ENCODE results near the gene SIGLECL1. TPM values are rescaled to one million over a fixed set of nuclear protein-coding genes. Genes with fewer than 3 reads are reported as not detected.

Gene SIGLECL1
- total RNA-seq, 1 donor from 2014 or later = not detected

DNA sequence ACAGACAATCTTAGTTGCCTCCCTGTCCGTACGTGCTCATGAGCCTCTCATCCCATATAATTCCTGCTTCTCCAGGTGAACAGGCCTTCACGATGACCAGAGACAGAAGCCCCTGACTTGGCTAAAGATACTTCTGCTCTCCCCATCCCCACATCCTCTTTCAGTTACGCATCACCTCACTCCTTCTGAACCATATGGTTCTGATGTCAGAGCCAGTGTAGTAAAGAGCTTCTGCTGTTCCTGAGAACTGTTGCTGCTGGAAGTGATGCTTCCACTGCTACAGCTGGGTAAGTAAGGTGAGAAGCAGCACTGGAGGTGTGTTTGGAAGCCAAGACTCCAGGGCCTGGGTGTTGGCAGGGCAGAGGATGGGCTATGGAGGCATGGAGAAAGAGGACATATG lies 12.9 kb downstream of the SIGLECL1 start:
- Histone ChIP-seq H3K27me3 (ENCODE audit: low read depth) (peaks cover 81% of the 10 kb centered on the region), H3K36me3 (no peaks in the 10 kb centered on the region), H3K4me3 (no peak overlapping the region), H3K9me3 (replicated peaks) (no peaks in the 10 kb centered on the region), H3K4me1 (no peaks in the 10 kb centered on the region), H3K27ac (replicated peaks) (no peak overlapping the region)
- TF ChIP-seq CTCF (IDR thresholded peaks at IDR 0.05; ENCODE audit: borderline replicate concordance) = no peak
- DNase-seq = no peak
- intact Hi-C loops (cut with micrococcal nuclease) = no loop called here

- Histone ChIP-seq H3K36me3 (no peaks in the 10 kb centered on the region), H3K9me3 (replicated peaks) (no peaks in the 10 kb centered on the region), H3K4me1 (no peaks in the 10 kb centered on the region), H3K4me3 (no peak overlapping the region), H3K27me3 (ENCODE audit: low read depth) (peaks cover 64% of the 10 kb centered on the region), H3K27ac (replicated peaks) (no peak overlapping the region)
- TF ChIP-seq CTCF (IDR thresholded peaks at IDR 0.05; ENCODE audit: borderline replicate concordance) = no peak
- intact Hi-C loops (cut with micrococcal nuclease) = no loop called here
- peak; percentile 17 for DNase-seq
Measured at GRCh38 chr19:51271067-51271466, 20.2 kb downstream of the SIGLECL1 start.

- TF ChIP-seq CTCF (IDR thresholded peaks at IDR 0.05; ENCODE audit: borderline replicate concordance) = no peak
- Histone ChIP-seq H3K27me3 (ENCODE audit: low read depth) (peaks cover 65% of the 10 kb centered on the region), H3K4me1 (no peaks in the 10 kb centered on the region), H3K36me3 (no peaks in the 10 kb centered on the region), H3K4me3 (no peak overlapping the region), H3K27ac (replicated peaks) (no peak overlapping the region), H3K9me3 (replicated peaks) (no peaks in the 10 kb centered on the region)
- intact Hi-C loops (cut with micrococcal nuclease) = no loop called here
- DNase-seq = no peak
Measured at GRCh38 chr19:51272183-51272810, 21.4 kb downstream of the SIGLECL1 start.

- no peak for TF ChIP-seq CTCF (IDR thresholded peaks at IDR 0.05; ENCODE audit: borderline replicate concordance)
- H3K27me3 ChIP-seq (ENCODE audit: low read depth) = peaks cover 66% of the 10 kb centered on the region
Measured at GRCh38 chr19:51274049-51274770, 23.3 kb downstream of the SIGLECL1 start.

DNA sequence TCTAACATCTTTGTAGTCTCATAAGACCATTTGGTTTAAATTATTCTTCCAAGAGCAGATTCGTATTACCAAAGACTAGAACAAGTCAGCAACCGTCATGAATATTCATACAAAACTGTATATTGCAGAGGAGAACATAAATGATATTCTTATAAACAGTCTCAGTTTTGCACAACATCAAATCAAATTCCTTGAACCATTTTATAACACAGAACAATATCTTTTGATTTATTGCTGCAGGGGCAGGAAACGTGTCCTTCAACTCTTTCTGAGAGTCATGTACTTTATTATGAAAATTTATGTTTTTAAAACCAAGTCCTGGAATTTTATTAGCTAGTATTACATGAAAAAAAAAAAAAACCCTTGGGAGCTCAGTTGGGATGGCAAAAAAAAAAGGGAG lies 26.2 kb downstream of the SIGLECL1 start:
- no peak for TF ChIP-seq CTCF (IDR thresholded peaks at IDR 0.05; ENCODE audit: borderline replicate concordance)
- Histone ChIP-seq H3K9me3 (replicated peaks) (no peaks in the 10 kb centered on the region), H3K4me1 (no peaks in the 10 kb centered on the region), H3K27ac (replicated peaks) (no peak overlapping the region), H3K36me3 (no peaks in the 10 kb centered on the region), H3K4me3 (no peak overlapping the region), H3K27me3 (ENCODE audit: low read depth) (peaks cover 66% of the 10 kb centered on the region)
- intact Hi-C loops (cut with micrococcal nuclease) = no loop called here
- no peak for DNase-seq

More at GRCh38 chr19:51274049-51274770, 23.3 kb downstream of the SIGLECL1 start:
- Histone ChIP-seq H3K4me1 (no peaks in the 10 kb centered on the region), H3K4me3 (no peak overlapping the region), H3K9me3 (replicated peaks) (no peaks in the 10 kb centered on the region), H3K36me3 (no peaks in the 10 kb centered on the region), H3K27ac (replicated peaks) (no peak overlapping the region)
- DNase-seq = no peak
- intact Hi-C loops (cut with micrococcal nuclease) = no loop called here

Data from left ventricle myocardium inferior (tissue), 1 donor.